HEK293T (cell line): ENCODE data around the gene CNTF.

Experiments used
- ARNT ChIP-seq: fragments of 450-650 bp; IDR thresholded peaks from 2 replicates; pipeline ENCODE4 v1.6.1; 2017; ENCODE audit warnings: mild to moderate bottlenecking
- BHLHE40 ChIP-seq: fragments of 450-650 bp; IDR thresholded peaks from 2 replicates; pipeline ENCODE4 v1.6.1; 2016; ENCODE audit warnings: mild to moderate bottlenecking, moderate library complexity, borderline replicate concordance
- FOXK2 ChIP-seq: fragments of 450-650 bp; IDR thresholded peaks from 2 replicates; pipeline ENCODE4 v1.6.1; 2016; ENCODE audit warnings: mild to moderate bottlenecking
- FOXM1 ChIP-seq: fragments of 450-650 bp; IDR thresholded peaks from 2 replicates; pipeline ENCODE4 v1.6.1; 2017; ENCODE audit warnings: mild to moderate bottlenecking, borderline replicate concordance
- SP1 ChIP-seq: fragments of 450-650 bp; IDR thresholded peaks from 2 replicates; pipeline ENCODE4 v1.6.1; 2017
- SUZ12 ChIP-seq: fragments of 450-650 bp; IDR thresholded peaks from 2 replicates; pipeline ENCODE4 v1.6.1; 2016; ENCODE audit warnings: mild to moderate bottlenecking
- TARDBP ChIP-seq: fragments of 450-650 bp; IDR thresholded peaks from 2 replicates; pipeline ENCODE4 v1.6.1; 2016

GRCh38 chr11:58629857-58630256, 7.4 kb downstream of the CNTF start:
- TF ChIP-seq TARDBP (no peak), BHLHE40 (no peak), SP1 (no peak), FOXM1 (no peak), SUZ12 (no peak), ARNT (no peak), FOXK2 (no peak)
